HepG2 (cell line): ENCODE measurements around the gene ERFL. TPM values are rescaled to one million over a fixed set of nuclear protein-coding genes. Genes with fewer than 3 reads are reported as not detected.

Source experiments
- ARHGAP35 ChIP-seq: sonication (generic); formaldehyde crosslinking; IDR thresholded peaks from 2 replicates; pipeline ENCODE4 v1.9.0; 2022; ENCODE audit warnings: mild to moderate bottlenecking, inconsistent platforms, moderate library complexity, missing genetic modification reagents, borderline replicate concordance
- ARID5B ChIP-seq: IDR thresholded peaks from 2 replicates; pipeline ENCODE4 v1.4.0; 2020; ENCODE audit warnings: mild to moderate bottlenecking, missing genetic modification reagents
- ARNT2 ChIP-seq: sonication (generic); formaldehyde crosslinking; IDR thresholded peaks from 2 replicates; pipeline ENCODE4 v1.8.0; 2022; ENCODE audit warnings: mild to moderate bottlenecking, low read depth, missing genetic modification reagents, moderate library complexity
- ETV6 ChIP-seq: sonication (generic); formaldehyde crosslinking; conservative IDR thresholded peaks from 2 replicates; pipeline ENCODE4 v1.4.0; 2020; ENCODE audit warnings: missing genetic modification reagents
- FIP1L1 ChIP-seq: fragments of 200-400 bp; formaldehyde crosslinking; IDR thresholded peaks from 2 replicates; pipeline ENCODE4 v1.6.1; 2018; ENCODE audit warnings: low read depth, mild to moderate bottlenecking, low read length, moderate library complexity, borderline replicate concordance; ENCODE audit not compliant: insufficient read depth
- FOXP4 ChIP-seq: sonication (generic); formaldehyde crosslinking; IDR thresholded peaks from 2 replicates; pipeline ENCODE4 v1.4.0; 2020; ENCODE audit warnings: missing genetic modification reagents
- PPARG ChIP-seq: conservative IDR thresholded peaks from 2 replicates; pipeline ENCODE4 v1.6.1; 2016; ENCODE audit warnings: missing biosample characterization, missing genetic modification reagents
- REPIN1 ChIP-seq: sonication (generic); formaldehyde crosslinking; IDR thresholded peaks from 2 replicates; pipeline ENCODE4 v1.8.0; 2022; ENCODE audit warnings: missing genetic modification reagents, low read depth, mild to moderate bottlenecking, borderline replicate concordance
- TARDBP ChIP-seq: sonication (generic); formaldehyde crosslinking; IDR thresholded peaks from 2 replicates; pipeline ENCODE4 v1.8.0; 2022; ENCODE audit warnings: mild to moderate bottlenecking, missing genetic modification reagents
- UBTF ChIP-seq: sonication (generic); formaldehyde crosslinking; IDR thresholded peaks from 2 replicates; pipeline ENCODE4 v1.4.0; 2020; ENCODE audit warnings: mild to moderate bottlenecking, missing genetic modification reagents
- XRCC5 ChIP-seq: fragments of 200-400 bp; formaldehyde crosslinking; optimal IDR thresholded peaks from 2 replicates; pipeline ENCODE3; 2017; ENCODE audit warnings: mild to moderate bottlenecking, low read length
- YEATS2 ChIP-seq: sonication (generic); formaldehyde crosslinking; IDR thresholded peaks from 2 replicates; pipeline ENCODE4 v1.4.0; 2020; ENCODE audit warnings: missing genetic modification reagents, borderline replicate concordance
- ZBTB2 ChIP-seq: sonication (generic); formaldehyde crosslinking; IDR thresholded peaks from 2 replicates; pipeline ENCODE4 v1.8.0; 2022; ENCODE audit warnings: low read depth, missing genetic modification reagents
- ZBTB38 ChIP-seq: sonication (generic); formaldehyde crosslinking; IDR thresholded peaks from 2 replicates; pipeline ENCODE4 v1.5.1; 2020; ENCODE audit warnings: mild to moderate bottlenecking, missing genetic modification reagents
- ZNF740 ChIP-seq: sonication (generic); formaldehyde crosslinking; IDR thresholded peaks from 2 replicates; pipeline ENCODE4 v1.4.0; 2020; ENCODE audit warnings: missing genetic modification reagents
- ZNF772 ChIP-seq: sonication (generic); formaldehyde crosslinking; IDR thresholded peaks from 2 replicates; pipeline ENCODE4 v1.5.0; 2020; ENCODE audit warnings: mild to moderate bottlenecking, missing genetic modification reagents
- ZSCAN29 ChIP-seq: sonication (generic); formaldehyde crosslinking; conservative IDR thresholded peaks from 2 replicates; pipeline ENCODE4 v1.4.0; 2020; ENCODE audit warnings: mild to moderate bottlenecking, missing genetic modification reagents
- polyA plus RNA-seq, 8 experiments: library from polyadenylated mRNA; depleted of rRNA in 3 of 8; stranded (reverse) in 7 of 8; unstranded in 1 of 8; fragments of >200 nt; fragmentation: Illumina TruSeq in 4 of 8; extraction: Trizol in 4 of 8; gene quantifications; 2 replicates each; pipeline versions ENCODE4 v1.2.1 to v1.2.3, GENCODE V29; 2011 to 2016; ENCODE audit warnings: low read depth in 4 of 8, missing spikeins in 1 of 8, mixed read lengths in 1 of 8; ENCODE audit not compliant: insufficient read depth in 1 of 8
- total RNA-seq, 5 experiments: library from RNA; depleted of rRNA; stranded (reverse); fragments of >200 nt; fragmentation: Illumina TruSeq; extraction: Trizol; gene quantifications; 2 replicates each; pipeline ENCODE4 v1.2.3, GENCODE V29; 2016; ENCODE audit warnings: low read depth in 1 of 5

The ERFL gene
- total and polyA plus RNA-seq, 2 of the 13 experiments (the other 11 are each of a cell fraction or from before 2014, with no cell fraction given) = not detected

GRCh38 chr19:41887711-41888382, 40.4 kb downstream of the ERFL start (continued):
- TF ChIP-seq ZBTB2 (CRISPR knock-in tag) = peak; percentile 51; the same call in 1 of the 2 replicates
- peak; percentile 98 for TF ChIP-seq FOXP4 (CRISPR knock-in tag)
- TF ChIP-seq REPIN1 = peak; percentile 79; the same call in 1 of the 2 replicates
- 0 out of 2 replicates have a peak, but pooled peaks have one; percentile 38 for TF ChIP-seq ZNF740 (CRISPR knock-in tag)
- peak; percentile 90 for TF ChIP-seq TARDBP (CRISPR knock-in tag)
- TF ChIP-seq FIP1L1 = peak; percentile 83; the same call in 1 of the 2 replicates
- peak; percentile 61; the same call in 1 of the 2 replicates for TF ChIP-seq ZBTB38 (CRISPR knock-in tag)
- no peak for TF ChIP-seq ARHGAP35
- TF ChIP-seq YEATS2 (CRISPR knock-in tag) = peak; percentile 51; the same call in 1 of the 2 replicates
- TF ChIP-seq ETV6 (CRISPR knock-in tag) = 0 out of 2 replicates have a peak, but pooled peaks have one; percentile 77
- peak; percentile 59; the same call in 1 of the 2 replicates for TF ChIP-seq PPARG
- 0 out of 2 replicates have a peak, but pooled peaks have one; percentile 65 for TF ChIP-seq ZNF772 (CRISPR knock-in tag)
- TF ChIP-seq ARNT2 (CRISPR knock-in tag) = peak; percentile 57; the same call in 1 of the 2 replicates
- TF ChIP-seq XRCC5 = peak; percentile 82
- peak; percentile 84 for TF ChIP-seq ZSCAN29 (CRISPR knock-in tag)
- peak; percentile 69 for TF ChIP-seq ARID5B (CRISPR knock-in tag)
- peak; percentile 70 for TF ChIP-seq UBTF (CRISPR knock-in tag)
